ENCODE results near the gene CD2. TPM values are rescaled to one million over a fixed set of nuclear protein-coding genes. Genes with fewer than 3 reads are reported as not detected.

The CD2 gene
- total RNA-seq: 1 to 10 TPM in 2 of 6 experiments, under 1 TPM in 4; 0.13 to 1.5 (median 0.66) TPM
- long read RNA-seq: 0 reads

- TF ChIP-seq POLR2A (IDR thresholded peaks at IDR 0.05) (no peak), CTCF (IDR thresholded peaks at IDR 0.05) (no peak)
- no peak within 1 kb of the TSS for H3K27ac ChIP-seq
- no peaks in the 10 kb centered on the region for H3K4me1 ChIP-seq
- intact Hi-C loops (cut with DNase I): no loop called here
- no peaks in the 10 kb centered on the region for H3K9me3 ChIP-seq
- 48% methylated on average over 7 of the region's 7 CpGs for whole genome bisulfite sequencing (ENCODE audit: insufficient coverage, low coverage, low lambda C conversion rate, missing lambda C conversion rate)
- DNase-seq (no peak), ATAC-seq (peak; percentile 42 to 52 (median 49))
- H3K27me3 ChIP-seq: no peaks in the 10 kb centered on the region
- peak within 1 kb of the TSS in 1 of 3 donors; percentile 13 for H3K4me3 ChIP-seq
- no peaks in the 10 kb centered on the region for H3K36me3 ChIP-seq
These were observed at the start of gene CD2 for GRCh38 chr1:116754198-116754977. Gene CD2, plus strand, starts transcription at chr1:116754430. Its CDS starts 63 bp downstream, at chr1:116754493.

GRCh38 chr1:116706123-116706522, 48.1 kb upstream of the CD2 start:
- ATAC-seq: no peak

GRCh38 chr1:116706841-116707240, 47.4 kb upstream of the CD2 start:
- no peaks in the 10 kb centered on the region for H3K9me3 ChIP-seq

More at GRCh38 chr1:116706123-116706522, 48.1 kb upstream of the CD2 start:
- intact Hi-C loops (cut with DNase I): no loop called here
- no peak for DNase-seq
- Histone ChIP-seq H3K9me3 (no peaks in the 10 kb centered on the region), H3K27ac (no peak overlapping the region), H3K36me3 (no peaks in the 10 kb centered on the region), H3K4me3 (no peak overlapping the region), H3K27me3 (no peaks in the 10 kb centered on the region), H3K4me1 (no peaks in the 10 kb centered on the region)
- 55% methylated on average over 2 of the region's 2 CpGs for WGBS (ENCODE audit: insufficient coverage, low coverage, low lambda C conversion rate, missing lambda C conversion rate)
- no peak for TF ChIP-seq CTCF (IDR thresholded peaks at IDR 0.05)

GRCh38 chr1:116708255-116708900, 45.9 kb upstream of the CD2 start:
- intact Hi-C loops (cut with DNase I): no loop called here
- no peak overlapping the region for H3K4me3 ChIP-seq
- H3K9me3 ChIP-seq: no peaks in the 10 kb centered on the region
- H3K4me1 ChIP-seq: no peaks in the 10 kb centered on the region
- ATAC-seq (no peak), DNase-seq (no peak)
- 100% methylated on average over 3 of the region's 6 CpGs for WGBS (ENCODE audit: insufficient coverage, low coverage, low lambda C conversion rate, missing lambda C conversion rate)
- no peak overlapping the region for H3K27ac ChIP-seq
- no peaks in the 10 kb centered on the region for H3K27me3 ChIP-seq
- no peaks in the 10 kb centered on the region for H3K36me3 ChIP-seq
- TF ChIP-seq CTCF (IDR thresholded peaks at IDR 0.05): no peak

More at GRCh38 chr1:116706841-116707240, 47.4 kb upstream of the CD2 start:
- DNase-seq (no peak), ATAC-seq (no peak)
- TF ChIP-seq POLR2A (IDR thresholded peaks at IDR 0.05) (no peak), CTCF (IDR thresholded peaks at IDR 0.05) (no peak)
- Histone ChIP-seq H3K27me3 (no peaks in the 10 kb centered on the region), H3K27ac (no peak overlapping the region), H3K4me1 (no peaks in the 10 kb centered on the region), H3K36me3 (no peaks in the 10 kb centered on the region), H3K4me3 (no peak overlapping the region)
- intact Hi-C loops (cut with DNase I): no loop called here
